Thyroid gland (tissue), 4 donors: Measurements from ENCODE around the gene RND2.

Experiments used
- CTCF ChIP-seq, 6 experiments: fragments of 200-600 bp in 3 of 6; fragments of 450-650 bp in 3 of 6; sonication (generic) in 3 of 6; IDR thresholded peaks; one replicate each; pipeline ENCODE4 v1.5.1; 2016 to 2019; ENCODE audit warnings: antibody characterized with exemption in 6 of 6, mild to moderate bottlenecking in 2 of 6, inconsistent platforms in 1 of 6, moderate library complexity in 1 of 6
- POLR2A ChIP-seq, 2 donors: fragments of 450-650 bp; IDR thresholded peaks; one replicate each; pipeline ENCODE4 v1.6.1; 2017; ENCODE audit warnings: antibody characterized with exemption in 2 of 2, mild to moderate bottlenecking in 2 of 2, moderate library complexity in 1 of 2

- TF ChIP-seq CTCF (IDR thresholded peaks at IDR 0.05) (no peak), POLR2A (IDR thresholded peaks at IDR 0.05) (no peak)
These were observed 2.3 kb downstream of the RND2 start for GRCh38 chr17:43027091-43028032.
